Panc1 (cell line): ENCODE data around the gene SUPT3H.

Experiments used
- CTCF ChIP-seq: fragments of 450-650 bp; IDR thresholded peaks from 2 replicates; pipeline ENCODE4 v1.5.1; 2017; ENCODE audit warnings: mild to moderate bottlenecking
- POLR2AphosphoS5 ChIP-seq: IDR thresholded peaks from 2 replicates; pipeline ENCODE4 v1.6.1; 2012; ENCODE audit warnings: mild to moderate bottlenecking, low read depth, low read length, moderate library complexity

- TF ChIP-seq CTCF = no peak
- no peak for TF ChIP-seq POLR2AphosphoS5
These were observed 305.1 kb downstream of the SUPT3H start for GRCh38 chr6:45072673-45073072.
